CD4-positive, alpha-beta T cell (primary cell): ENCODE measurements around the gene ATXN2L. TPM values are rescaled to one million over a fixed set of nuclear protein-coding genes. Genes with fewer than 3 reads are reported as not detected.
"Not testable (repeated sequence)": the region's sequence is repeated elsewhere in the genome, so short reads cannot be mapped to it uniquely, and the experiment has no call there.

Source experiments
- ATAC-seq: fragments of 200-7000 bp; cut with Tn5 transposase; one replicate; pipeline ENCODE4 v1.10.0; 2022; ENCODE audit warnings: mild to moderate bottlenecking; ENCODE audit not compliant: poor library complexity
- CTCF ChIA-PET: fragments of 350-600 bp; sonication (Branson Sonifier 250); formaldehyde crosslinking; loops from one replicate; lab custom pipeline; 2021; ENCODE audit warnings: antibody characterized with exemption, inconsistent platforms; lab: Charles Lee
- POLR2A ChIA-PET: fragments of 350-600 bp; sonication (Branson Sonifier 250); formaldehyde crosslinking; loops from one replicate; lab custom pipeline; 2021; ENCODE audit warnings: antibody characterized with exemption, inconsistent platforms; lab: Charles Lee
- DNase-seq, 14 experiments: peaks; one replicate each; pipeline ENCODE4 v3.0.0-alpha.2; 2013 to 2020; ENCODE audit warnings: mixed read lengths in 2 of 14
- H3K27ac ChIP-seq, 2 donors: one replicate each; pipeline versions ENCODE4 v1.5.1 to v1.7.0; 2013; ENCODE audit warnings: low read length in 2 of 2, low read depth in 1 of 2, mild to moderate bottlenecking in 1 of 2
- H3K27me3 ChIP-seq, 2 experiments: 1 replicate in 1 of 2; 2 replicates in 1 of 2; pipeline versions ENCODE4 v1.6.1 to v1.7.0; 2013; ENCODE audit warnings: low read length in 2 of 2, control low read depth in 1 of 2, mild to moderate bottlenecking in 1 of 2, moderate library complexity in 1 of 2; ENCODE audit not compliant: insufficient read depth in 2 of 2, control insufficient read depth in 1 of 2
- H3K36me3 ChIP-seq: one replicate; pipeline ENCODE4 v1.6.1; 2013; ENCODE audit warnings: low read length, control low read depth; ENCODE audit not compliant: insufficient read depth
- H3K4me1 ChIP-seq: one replicate; pipeline ENCODE4 v1.6.1; 2013; ENCODE audit warnings: low read length, control low read depth; ENCODE audit not compliant: insufficient read depth
- H3K4me3 ChIP-seq: one replicate; pipeline ENCODE4 v1.5.1; 2013; ENCODE audit warnings: mild to moderate bottlenecking, low read length, moderate library complexity
- H3K9me3 ChIP-seq, 2 experiments: 1 replicate in 1 of 2; 2 replicates in 1 of 2; pipeline versions ENCODE4 v1.6.1 to v1.7.0; 2013; ENCODE audit warnings: low read length in 2 of 2, mild to moderate bottlenecking in 2 of 2, control low read depth in 1 of 2, moderate library complexity in 1 of 2; ENCODE audit not compliant: control insufficient read depth in 1 of 2, insufficient read depth in 1 of 2
- H3K27ac Mint-ChIP-seq: one replicate; pipeline ENCODE4 v1.8.0; 2020; ENCODE audit warnings: mixed read lengths
- H3K27me3 Mint-ChIP-seq: one replicate; pipeline ENCODE4 v1.8.0; 2021; ENCODE audit warnings: mixed read lengths
- H3K36me3 Mint-ChIP-seq: one replicate; pipeline ENCODE4 v1.8.0; 2021; ENCODE audit warnings: low read depth, mixed read lengths
- H3K4me1 Mint-ChIP-seq: one replicate; pipeline ENCODE4 v1.8.0; 2021; ENCODE audit warnings: low read depth, mixed read lengths
- H3K4me3 Mint-ChIP-seq: one replicate; pipeline ENCODE4 v1.8.0; 2020; ENCODE audit warnings: mild to moderate bottlenecking, mixed read lengths
- H3K9me3 Mint-ChIP-seq: one replicate; pipeline ENCODE4 v1.8.0; 2020; ENCODE audit warnings: mixed read lengths
- CTCF ChIP-seq: fragments of 200-600 bp; IDR thresholded peaks from one replicate; pipeline ENCODE4 v1.8.0; 2022; ENCODE audit warnings: antibody characterized with exemption, mild to moderate bottlenecking
- intact Hi-C, 2 experiments: fragments of 100-400 bp; cut with DNase I in 1 of 2; cut with micrococcal nuclease in 1 of 2; formaldehyde crosslinking; loops; one replicate each; pipeline versions ENCODE4 v1.15.1 to v1.9.0; 2023 to 2025; cut with DNase I, micrococcal nuclease
- polyA plus RNA-seq, 2 donors: library from polyadenylated mRNA; unstranded; fragments of 120-200 nt; gene quantifications; one replicate each; pipeline ENCODE4 v1.2.1, GENCODE V29; 2013
- total RNA-seq, 174 experiments: library from RNA in 2 of 174; stranded (reverse) in 2 of 174; gene quantifications; one replicate each; pipeline ENCODE4 v1.2.3 and lab custom pipeline; 2021 to 2026

ATXN2L gene
- total RNA-seq (100 to 1,000 TPM; 292 to 304 TPM), total RNA-seq (lab: John Stamatoyannopoulos, UW) (61.9 to 553 (median 158) reads per million in 172 experiments)
- polyA plus RNA-seq (2013, experiment 1 of 2) = 119 TPM
- polyA plus RNA-seq (2013, experiment 2 of 2) = 165 TPM

GRCh38 chr16:28822520-28823290 is at the start of gene ATXN2L:
Gene ATXN2L (plus strand): TSS chr16:28822999. CDS start chr16:28823260, 261 bp downstream.
- ATAC-seq = peak; percentile 54

GRCh38 chr16:28781697-28782096 is 41.1 kb upstream of the ATXN2L start:
- ATAC-seq, H3K27me3 ChIP-seq, H3K4me3 ChIP-seq, H3K4me1 Mint-ChIP-seq, H3K9me3 Mint-ChIP-seq, CTCF ChIA-PET, H3K4me1 ChIP-seq, H3K36me3 ChIP-seq, H3K4me3 Mint-ChIP-seq, H3K36me3 Mint-ChIP-seq, H3K27ac Mint-ChIP-seq, DNase-seq, intact Hi-C loops, H3K27ac ChIP-seq, H3K9me3 ChIP-seq, POLR2A ChIA-PET, H3K27me3 Mint-ChIP-seq: not testable (repeated sequence)

More at GRCh38 chr16:28822520-28823290, at the start of gene ATXN2L:
- ChIA-PET POLR2A (interaction anchor here (0.6 to 4.4 kb wide), 27 partner anchors 8 to 1243 kb away, joined by 3 to 85 read pairs (median 5); partner anchors contain the start of genes ALDOA, APOBR, NFATC2IP and RABEP2), CTCF (interaction anchor here (2.4 kb wide), 1 partner anchor 24 kb away, joined by 6 read pairs; no protein-coding TSS in a partner anchor)
- H3K27me3 ChIP-seq = no peaks in the 10 kb centered on the region
- no peak for TF ChIP-seq CTCF
- DNase-seq = peak; percentile 87 to 98 (median 91)
- H3K4me1 ChIP-seq = peaks cover 31% of the 10 kb centered on the region
- no peaks in the 10 kb centered on the region for H3K27me3 Mint-ChIP-seq
- H3K9me3 ChIP-seq = no peaks in the 10 kb centered on the region
- H3K9me3 Mint-ChIP-seq = no peaks in the 10 kb centered on the region
- H3K4me3 ChIP-seq = peak within 1 kb of the TSS; percentile 90
- H3K36me3 ChIP-seq = peaks cover 31% of the 10 kb centered on the region
- peaks cover 45% of the 10 kb centered on the region for H3K36me3 Mint-ChIP-seq
- peak within 1 kb of the TSS; percentile 100 for H3K4me3 Mint-ChIP-seq
- H3K27ac ChIP-seq = peak within 1 kb of the TSS; percentile 95 to 98
- H3K4me1 Mint-ChIP-seq = peaks cover 45% of the 10 kb centered on the region
- peak within 1 kb of the TSS; percentile 99 for H3K27ac Mint-ChIP-seq
- intact Hi-C loops = loop anchor here in 1 of 2 experiments (1.0 to 10.0 kb wide), 3 partner anchors 41 to 1172 kb away; partner anchors contain the start of genes HIRIP3, INO80E, RABEP2 and SH2B1

- H3K4me3 Mint-ChIP-seq, H3K36me3 Mint-ChIP-seq, H3K27me3 ChIP-seq, intact Hi-C loops, H3K4me3 ChIP-seq, H3K27me3 Mint-ChIP-seq, H3K4me1 ChIP-seq, POLR2A ChIA-PET, H3K27ac ChIP-seq, H3K27ac Mint-ChIP-seq, H3K9me3 Mint-ChIP-seq, CTCF ChIA-PET, DNase-seq, H3K9me3 ChIP-seq, H3K4me1 Mint-ChIP-seq, H3K36me3 ChIP-seq, ATAC-seq: not testable (repeated sequence)
These were observed 40.4 kb upstream of the ATXN2L start for GRCh38 chr16:28782357-28782756.

GRCh38 chr16:28802235-28803019 is 20.4 kb upstream of the ATXN2L start:
- TF ChIP-seq CTCF = peak; percentile 59
- H3K36me3 Mint-ChIP-seq, CTCF ChIA-PET, POLR2A ChIA-PET, H3K36me3 ChIP-seq, H3K9me3 ChIP-seq, H3K27ac Mint-ChIP-seq, H3K4me3 Mint-ChIP-seq, H3K27me3 Mint-ChIP-seq, H3K27me3 ChIP-seq, H3K9me3 Mint-ChIP-seq, H3K4me1 Mint-ChIP-seq, H3K27ac ChIP-seq, H3K4me3 ChIP-seq, intact Hi-C loops, H3K4me1 ChIP-seq: not testable (repeated sequence)
- DNase-seq (peak in 12 of 14 experiments; percentile 51 to 84 (median 62)), ATAC-seq (peak; percentile 73)

GRCh38 chr16:28807445-28808120 is 15.2 kb upstream of the ATXN2L start:
- H3K4me1 Mint-ChIP-seq, H3K4me1 ChIP-seq, DNase-seq, H3K27me3 Mint-ChIP-seq, H3K27me3 ChIP-seq, H3K4me3 Mint-ChIP-seq, H3K4me3 ChIP-seq, H3K9me3 Mint-ChIP-seq, H3K27ac ChIP-seq, POLR2A ChIA-PET, intact Hi-C loops, H3K36me3 ChIP-seq, ATAC-seq, H3K9me3 ChIP-seq, H3K27ac Mint-ChIP-seq, H3K36me3 Mint-ChIP-seq, CTCF ChIA-PET: not testable (repeated sequence)
